GM21390 (cell line): Measurements from ENCODE around the gene ZNF169.
"Not testable (repeated sequence)": the region's sequence is repeated elsewhere in the genome, so short reads cannot be mapped to it uniquely, and the experiment has no call there.

Experiments
- ATAC-seq: cut with Tn5 transposase; IDR thresholded peaks from one replicate; pipeline ENCODE4 v1.9.1; 2021; ENCODE audit not compliant: unreplicated experiment

Gene ZNF169

GRCh38 chr9:94259077-94259862 is at the start of gene ZNF169:
TSS of gene ZNF169 (plus strand) at chr9:94259298. CDS start at chr9:94278813, 19,515 bp downstream.
- ATAC-seq: peak; percentile 100

- ATAC-seq: no peak
Observed at GRCh38 chr9:94210616-94211603, 48.2 kb upstream of the ZNF169 start.

- no peak for ATAC-seq
Observed at GRCh38 chr9:94212091-94212490, 47.0 kb upstream of the ZNF169 start.

GRCh38 chr9:94212531-94212930 is 46.6 kb upstream of the ZNF169 start:
- ATAC-seq: no peak

GRCh38 chr9:94213511-94214124 is 45.5 kb upstream of the ZNF169 start:
- peak; percentile 86 for ATAC-seq

- no peak for ATAC-seq
Observed at GRCh38 chr9:94222870-94223269, 36.2 kb upstream of the ZNF169 start.

- not testable (repeated sequence) for ATAC-seq
Observed at GRCh38 chr9:94225413-94225812, 33.7 kb upstream of the ZNF169 start.

GRCh38 chr9:94228616-94229015 is 30.5 kb upstream of the ZNF169 start:
- no peak for ATAC-seq

- ATAC-seq: no peak
Observed at GRCh38 chr9:94232428-94232827, 26.7 kb upstream of the ZNF169 start.

- ATAC-seq: not testable (repeated sequence)
Observed at GRCh38 chr9:94241098-94241497, 18.0 kb upstream of the ZNF169 start.

GRCh38 chr9:94245651-94246050 is 13.4 kb upstream of the ZNF169 start:
- no peak for ATAC-seq

GRCh38 chr9:94250456-94250855 is 8.6 kb upstream of the ZNF169 start:
- no peak for ATAC-seq

GRCh38 chr9:94256007-94256406 is 3.1 kb upstream of the ZNF169 start:
- ATAC-seq: no peak

GRCh38 chr9:94265626-94266402 is 6.7 kb downstream of the ZNF169 start:
- ATAC-seq: not testable (repeated sequence)

GRCh38 chr9:94269264-94269663 is 10.2 kb downstream of the ZNF169 start:
- ATAC-seq: no peak

GRCh38 chr9:94270009-94270408 is 10.9 kb downstream of the ZNF169 start:
- no peak for ATAC-seq

GRCh38 chr9:94277029-94277428 is 17.9 kb downstream of the ZNF169 start:
- ATAC-seq: not testable (repeated sequence)

- no peak for ATAC-seq
Observed at GRCh38 chr9:94277885-94278536, 18.9 kb downstream of the ZNF169 start.

GRCh38 chr9:94280409-94280989 is 21.4 kb downstream of the ZNF169 start:
- no peak for ATAC-seq

- ATAC-seq: no peak
Observed at GRCh38 chr9:94281101-94281500, 22.0 kb downstream of the ZNF169 start.
